SK-N-SH (cell line): ENCODE data around the gene RIOK1. TPM values are rescaled to one million over a fixed set of nuclear protein-coding genes. Genes with fewer than 3 reads are reported as not detected.

Source experiments
- CTCF ChIA-PET: fragments of 300-600, 350-600 bp; formaldehyde crosslinking; extraction: SDS; loops from one replicate; lab custom pipeline; 2021; lab: Yijun Ruan, JAX
- POLR2A ChIA-PET: fragments of 350-600 bp; sonication (Branson Sonifier 250); formaldehyde crosslinking; extraction: SDS; loops from one replicate; lab custom pipeline; 2020; ENCODE audit warnings: antibody characterized with exemption, inconsistent platforms; lab: Yijun Ruan, JAX
- DNase-seq: peaks from one replicate; pipeline ENCODE4 v3.0.0; 2012
- H2AFZ ChIP-seq: fragments of 200-600 bp; sonication (generic); 2 replicates; pipeline ENCODE4 v1.8.1; 2016; ENCODE audit warnings: antibody characterized with exemption, mild to moderate bottlenecking, low read depth
- H3F3A ChIP-seq: fragments of 200-600 bp; sonication (generic); replicated peaks from 2 replicates; pipeline ENCODE3; 2016; ENCODE audit warnings: antibody characterized with exemption, mild to moderate bottlenecking; ENCODE audit not compliant: insufficient read depth
- H3K27ac ChIP-seq, 2 experiments: fragments of 200-500 bp in 1 of 2; fragments of 200-600 bp in 1 of 2; sonication (Bioruptor generic) in 1 of 2; sonication (generic), shearing (Covaris generic) in 1 of 2; 2 replicates each; pipeline versions ENCODE4 v1.5.1 to v1.6.1; 2014 to 2016; ENCODE audit warnings: low read depth in 2 of 2, inconsistent platforms in 1 of 2, low read length in 1 of 2, mild to moderate bottlenecking in 1 of 2, mixed read lengths in 1 of 2
- H3K27me3 ChIP-seq: fragments of 200-600 bp; sonication (generic), shearing (Covaris generic); 2 replicates; pipeline ENCODE4 v1.6.1; 2016; ENCODE audit warnings: mixed run types; ENCODE audit not compliant: insufficient read depth
- H3K36me3 ChIP-seq, 2 experiments: fragments of 200-500 bp in 1 of 2; fragments of 200-600 bp in 1 of 2; sonication (Bioruptor generic) in 1 of 2; sonication (generic) in 1 of 2; replicated peaks in 1 of 2; 2 replicates each; pipeline versions ENCODE3 to v1.5.1; 2014 to 2016; ENCODE audit warnings: low read length in 1 of 2, mild to moderate bottlenecking in 1 of 2; ENCODE audit not compliant: insufficient read depth in 2 of 2, control insufficient read depth in 1 of 2
- H3K4me1 ChIP-seq, 2 experiments: fragments of 200-500 bp in 1 of 2; fragments of 200-600 bp in 1 of 2; sonication (Bioruptor generic) in 1 of 2; sonication (generic), shearing (Covaris generic) in 1 of 2; 2 replicates each; pipeline versions ENCODE4 v1.5.1 to v1.6.1; 2014 to 2016; ENCODE audit warnings: low read depth in 1 of 2, low read length in 1 of 2, mixed run types in 1 of 2; ENCODE audit not compliant: insufficient read depth in 2 of 2, control insufficient read depth in 1 of 2
- H3K4me2 ChIP-seq: fragments of 200-600 bp; sonication (generic), shearing (Covaris generic); 2 replicates; pipeline ENCODE4 v1.6.1; 2017; ENCODE audit warnings: mixed run types
- H3K4me3 ChIP-seq, 2 experiments: fragments of 200-500 bp in 1 of 2; fragments of 200-600 bp in 1 of 2; sonication (Bioruptor generic) in 1 of 2; sonication (generic), shearing (Covaris generic) in 1 of 2; 2 replicates each; pipeline versions ENCODE4 v1.5.1 to v1.8.1; 2014 to 2016; ENCODE audit warnings: low read depth in 2 of 2, inconsistent platforms in 1 of 2, low read length in 1 of 2, mild to moderate bottlenecking in 1 of 2, mixed read lengths in 1 of 2, moderate library complexity in 1 of 2
- H3K79me2 ChIP-seq: fragments of 200-600 bp; sonication (generic); 2 replicates; pipeline ENCODE4 v1.8.1; 2017; ENCODE audit warnings: mild to moderate bottlenecking; ENCODE audit not compliant: insufficient read depth
- H3K9ac ChIP-seq: fragments of 200-600 bp; sonication (generic); 2 replicates; pipeline ENCODE4 v1.6.1; 2017; ENCODE audit warnings: mixed run types
- H3K9me2 ChIP-seq: fragments of 200-600 bp; sonication (generic); 2 replicates; pipeline ENCODE4 v1.6.1; 2017; ENCODE audit warnings: mixed run types
- H3K9me3 ChIP-seq: fragments of 200-600 bp; sonication (generic); 2 replicates; pipeline ENCODE4 v1.6.1; 2017; ENCODE audit warnings: mixed run types, mild to moderate bottlenecking, moderate library complexity
- H4K20me1 ChIP-seq: fragments of 200-600 bp; sonication (generic); 2 replicates; pipeline ENCODE4 v1.6.1; 2017; ENCODE audit warnings: mild to moderate bottlenecking, mixed run types; ENCODE audit not compliant: insufficient read depth
- FOXM1 ChIP-seq: IDR thresholded peaks from 2 replicates; pipeline ENCODE4 v1.4.0; 2012; ENCODE audit warnings: low read depth, mild to moderate bottlenecking
- GABPA ChIP-seq: IDR thresholded peaks from 2 replicates; pipeline ENCODE4 v1.4.0; 2012; ENCODE audit warnings: low read depth, mild to moderate bottlenecking
- GATA2 ChIP-seq: sonication (generic); formaldehyde crosslinking; IDR thresholded peaks from 2 replicates; pipeline ENCODE4 v1.5.0; 2020; ENCODE audit warnings: mild to moderate bottlenecking, missing genetic modification reagents
- IRF3 ChIP-seq: fragments of 150-350 bp; IDR thresholded peaks from 2 replicates; pipeline ENCODE4 v1.6.1; 2016; ENCODE audit warnings: mild to moderate bottlenecking, low read depth, low read length
- JUND ChIP-seq: IDR thresholded peaks from 2 replicates; pipeline ENCODE4 v1.4.0; 2012
- MEF2A ChIP-seq: IDR thresholded peaks from 2 replicates; pipeline ENCODE4 v1.4.0; 2012; ENCODE audit warnings: low read depth, borderline replicate concordance
- PBX3 ChIP-seq: IDR thresholded peaks from 2 replicates; pipeline ENCODE4; 2012
- POLR2AphosphoS5 ChIP-seq: IDR thresholded peaks from 2 replicates; pipeline ENCODE4 v1.6.1; 2012; ENCODE audit warnings: low read depth, low read length
- RAD21 ChIP-seq: IDR thresholded peaks from 2 replicates; pipeline ENCODE4 v1.6.1; 2012; ENCODE audit warnings: mild to moderate bottlenecking, low read length
- SIN3A ChIP-seq: IDR thresholded peaks from 2 replicates; pipeline ENCODE4 v1.6.1; 2012; ENCODE audit warnings: low read depth, mild to moderate bottlenecking, low read length, moderate library complexity, borderline replicate concordance
- SMC3 ChIP-seq: IDR thresholded peaks from 2 replicates; pipeline ENCODE4 v1.6.1; 2012; ENCODE audit warnings: low read depth, low read length, improper control_type of control experiment
- TAF1 ChIP-seq: IDR thresholded peaks from 2 replicates; pipeline ENCODE4 v1.6.1; 2012; ENCODE audit warnings: low read depth, mild to moderate bottlenecking, low read length, moderate library complexity, borderline replicate concordance
- TEAD4 ChIP-seq: IDR thresholded peaks from 2 replicates; pipeline ENCODE4 v1.4.0; 2012; ENCODE audit warnings: mild to moderate bottlenecking, borderline replicate concordance; ENCODE audit not compliant: insufficient read depth
- WGBS: methylation state at CpG from one replicate; pipeline ENCODE4 v1.1.6; 2017; ENCODE audit warnings: low lambda C conversion rate; 5-methylcytosine and 5-hydroxymethylcytosine counted together
- polyA plus RNA-seq, 3 experiments: library from polyadenylated mRNA; depleted of rRNA; stranded (reverse); fragments of >200 nt; gene quantifications; 2 replicates each; pipeline ENCODE4 v1.2.3, GENCODE V29; 2012
- TF ChIP-seq, protein P1 (sequence below): IDR thresholded peaks from 2 replicates; pipeline ENCODE4 v1.4.0; 2012; ENCODE audit warnings: low read depth, borderline replicate concordance
- TF ChIP-seq, protein P2 (sequence below): fragments of 200-600 bp; sonication (generic); IDR thresholded peaks from 2 replicates; pipeline ENCODE4 v1.6.1; 2017; ENCODE audit warnings: antibody characterized with exemption, mild to moderate bottlenecking, moderate library complexity
- TF ChIP-seq, protein P3 (sequence below): fragments of 150-350 bp; IDR thresholded peaks from 2 replicates; pipeline ENCODE4 v1.6.1; 2017; ENCODE audit warnings: antibody characterized with exemption, low read length, low read depth, borderline replicate concordance

The RIOK1 gene
- polyA plus RNA-seq, 1 of the 3 experiments (the other 2 are of a cell fraction), result 18.7 TPM

DNA sequence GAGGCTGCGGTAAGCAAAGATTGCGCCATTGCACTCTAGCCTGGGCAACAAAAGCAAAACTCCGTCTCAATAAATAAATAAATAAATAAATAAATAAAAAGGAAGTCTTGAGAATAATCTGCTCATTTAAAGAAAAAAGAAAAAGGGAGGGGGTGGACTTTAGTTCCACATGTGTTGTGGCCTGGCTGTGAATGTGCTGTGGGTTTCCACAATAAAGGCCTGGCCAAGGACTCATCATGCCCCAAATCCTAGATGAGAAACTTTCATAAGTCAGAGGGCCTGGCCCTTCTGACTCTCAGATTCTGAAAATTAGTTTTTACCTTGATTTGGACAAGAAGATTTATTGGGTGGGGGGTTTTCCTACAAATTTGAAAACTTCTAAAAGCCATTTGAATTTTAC, 48.4 kb downstream of the RIOK1 start:
- DNase-seq, result no peak
- Histone ChIP-seq H3K4me3 (no peak overlapping the region), H3F3A (no peaks in the 10 kb centered on the region), H4K20me1 (no peaks in the 10 kb centered on the region), H3K4me1 (no peaks in the 10 kb centered on the region), H3K9ac (no peak overlapping the region)
- CTCF ChIA-PET, result no interaction called here
- TF ChIP-seq RAD21 (no peak), FOXM1 (no peak), MEF2A (no peak), GATA2 (CRISPR knock-in tag) (no peak), PBX3 (no peak), IRF3 (no peak), POLR2AphosphoS5 (no peak), TAF1 (no peak), GABPA (no peak), SIN3A (no peak), SMC3 (no peak), TEAD4 (no peak), JUND (no peak)
- TF ChIP-seq, protein P1, sequence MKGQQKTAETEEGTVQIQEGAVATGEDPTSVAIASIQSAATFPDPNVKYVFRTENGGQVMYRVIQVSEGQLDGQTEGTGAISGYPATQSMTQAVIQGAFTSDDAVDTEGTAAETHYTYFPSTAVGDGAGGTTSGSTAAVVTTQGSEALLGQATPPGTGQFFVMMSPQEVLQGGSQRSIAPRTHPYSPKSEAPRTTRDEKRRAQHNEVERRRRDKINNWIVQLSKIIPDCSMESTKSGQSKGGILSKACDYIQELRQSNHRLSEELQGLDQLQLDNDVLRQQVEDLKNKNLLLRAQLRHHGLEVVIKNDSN, result no peak
- TF ChIP-seq, protein P2, sequence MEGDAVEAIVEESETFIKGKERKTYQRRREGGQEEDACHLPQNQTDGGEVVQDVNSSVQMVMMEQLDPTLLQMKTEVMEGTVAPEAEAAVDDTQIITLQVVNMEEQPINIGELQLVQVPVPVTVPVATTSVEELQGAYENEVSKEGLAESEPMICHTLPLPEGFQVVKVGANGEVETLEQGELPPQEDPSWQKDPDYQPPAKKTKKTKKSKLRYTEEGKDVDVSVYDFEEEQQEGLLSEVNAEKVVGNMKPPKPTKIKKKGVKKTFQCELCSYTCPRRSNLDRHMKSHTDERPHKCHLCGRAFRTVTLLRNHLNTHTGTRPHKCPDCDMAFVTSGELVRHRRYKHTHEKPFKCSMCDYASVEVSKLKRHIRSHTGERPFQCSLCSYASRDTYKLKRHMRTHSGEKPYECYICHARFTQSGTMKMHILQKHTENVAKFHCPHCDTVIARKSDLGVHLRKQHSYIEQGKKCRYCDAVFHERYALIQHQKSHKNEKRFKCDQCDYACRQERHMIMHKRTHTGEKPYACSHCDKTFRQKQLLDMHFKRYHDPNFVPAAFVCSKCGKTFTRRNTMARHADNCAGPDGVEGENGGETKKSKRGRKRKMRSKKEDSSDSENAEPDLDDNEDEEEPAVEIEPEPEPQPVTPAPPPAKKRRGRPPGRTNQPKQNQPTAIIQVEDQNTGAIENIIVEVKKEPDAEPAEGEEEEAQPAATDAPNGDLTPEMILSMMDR, result no peak
- TF ChIP-seq, protein P3, sequence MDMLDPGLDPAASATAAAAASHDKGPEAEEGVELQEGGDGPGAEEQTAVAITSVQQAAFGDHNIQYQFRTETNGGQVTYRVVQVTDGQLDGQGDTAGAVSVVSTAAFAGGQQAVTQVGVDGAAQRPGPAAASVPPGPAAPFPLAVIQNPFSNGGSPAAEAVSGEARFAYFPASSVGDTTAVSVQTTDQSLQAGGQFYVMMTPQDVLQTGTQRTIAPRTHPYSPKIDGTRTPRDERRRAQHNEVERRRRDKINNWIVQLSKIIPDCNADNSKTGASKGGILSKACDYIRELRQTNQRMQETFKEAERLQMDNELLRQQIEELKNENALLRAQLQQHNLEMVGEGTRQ, result no peak
- TF ChIP-seq, all 33 proteins: peak for 0
- POLR2A ChIA-PET, result no interaction called here
- 89% methylated on average over 3 of the region's 3 CpGs for WGBS
- Histone ChIP-seq H3K9me3 (no peaks in the 10 kb centered on the region), H3K9me2 (no peaks in the 10 kb centered on the region), H3K27me3 (no peaks in the 10 kb centered on the region; the same call in 1 of the 2 replicates), H3K27ac (no peak overlapping the region), H3K36me3 (no peaks in the 10 kb centered on the region), H3K79me2 (no peaks in the 10 kb centered on the region), H3K4me2 (no peak overlapping the region), H2AFZ (no peak overlapping the region)
